ENCODE measurements around the gene CHMP5. TPM values are rescaled to one million over a fixed set of nuclear protein-coding genes. Genes with fewer than 3 reads are reported as not detected.

Gene CHMP5
- polyA plus RNA-seq, 1 of the 3 experiments (the other 2 are of a cell fraction): 88.3 TPM

GRCh38 chr9:33242609-33243134 lies 22.2 kb upstream of the CHMP5 start:
- DNase-seq: no peak
- TF ChIP-seq ZBTB33 (IDR thresholded peaks at IDR 0.05; ENCODE audit: borderline replicate concordance, low read depth): no peak
- TF ChIP-seq SMC3 (IDR thresholded peaks at IDR 0.05; ENCODE audit: low read depth, low read length): no peak
- TF ChIP-seq MEF2A (IDR thresholded peaks at IDR 0.05; ENCODE audit: borderline replicate concordance, low read depth): no peak
- no peak for TF ChIP-seq FOXM1 (IDR thresholded peaks at IDR 0.05; ENCODE audit: low read depth)
- TF ChIP-seq MXI1 (IDR thresholded peaks at IDR 0.05; ENCODE audit: low read depth, low read length): no peak
- no peak for TF ChIP-seq CHD2 (IDR thresholded peaks at IDR 0.05; ENCODE audit: low read length, partially characterized antibody)
- TF ChIP-seq EP300 (IDR thresholded peaks at IDR 0.05; ENCODE audit: borderline replicate concordance in 1 of 2, low read depth in 1 of 2, low read length in 1 of 2): no peak
- no peak for TF ChIP-seq REST (IDR thresholded peaks at IDR 0.05; ENCODE audit: low read depth, low read length)
- TF ChIP-seq RAD21 (IDR thresholded peaks at IDR 0.05; ENCODE audit: low read length): no peak
- no peak for TF ChIP-seq USF2 (IDR thresholded peaks at IDR 0.05; ENCODE audit: borderline replicate concordance, low read depth, low read length)
- no peak for TF ChIP-seq TAF1 (IDR thresholded peaks at IDR 0.05; ENCODE audit: borderline replicate concordance, low read depth, low read length)
- no peak for TF ChIP-seq RXRA (IDR thresholded peaks at IDR 0.05; ENCODE audit: borderline replicate concordance, low read depth)
- TF ChIP-seq EZH2phosphoT487 (IDR thresholded peaks at IDR 0.05; ENCODE audit: borderline replicate concordance, low read depth): no peak
- TF ChIP-seq USF1 (IDR thresholded peaks at IDR 0.05; ENCODE audit: borderline replicate concordance, low read depth): no peak
- POLR2A ChIA-PET: no interaction called here
- Histone ChIP-seq H2AFZ (ENCODE audit: low read depth) (no peak overlapping the region), H4K20me1 (ENCODE audit: insufficient read depth) (no peaks in the 10 kb centered on the region), H3K4me3 (ENCODE audit: low read depth in 2 of 2, low read length in 1 of 2) (no peak overlapping the region), H3K9me2 (no peaks in the 10 kb centered on the region), H3K27me3 (ENCODE audit: insufficient read depth) (no peaks in the 10 kb centered on the region), H3K4me1 (ENCODE audit: control insufficient read depth in 1 of 2, insufficient read depth in 2 of 2, low read depth in 1 of 2, low read length in 1 of 2) (peaks cover 0 to 14% of the 10 kb centered on the region in 2 experiments; a peak in 1 of 4 replicates), H3F3A (replicated peaks; ENCODE audit: insufficient read depth) (no peaks in the 10 kb centered on the region), H3K79me2 (ENCODE audit: insufficient read depth) (no peaks in the 10 kb centered on the region), H3K4me2 (no peak overlapping the region), H3K27ac (ENCODE audit: low read depth in 2 of 2, low read length in 1 of 2) (no peak overlapping the region), H3K9ac (no peak overlapping the region), H3K9me3 (no peaks in the 10 kb centered on the region), H3K36me3 (replicated peaks in 1 of 2; ENCODE audit: control insufficient read depth in 1 of 2, insufficient read depth in 2 of 2, low read length in 1 of 2) (no peaks in the 10 kb centered on the region)
- CTCF ChIA-PET: interaction anchor here (1.0 to 7.6 kb wide), 2 partner anchors 10 to 17 kb away, joined by 4 to 41 read pairs; no protein-coding TSS in a partner anchor
- WGBS (ENCODE audit: low lambda C conversion rate): 85% methylated on average over 6 of the region's 6 CpGs

Measured in SK-N-SH (cell line).